Endodermal cell (in vitro differentiated cells): ENCODE data around the gene SNX17. TPM values are rescaled to one million over a fixed set of nuclear protein-coding genes. Genes with fewer than 3 reads are reported as not detected.

Source experiments
- DNase-seq: peaks from one replicate; pipeline ENCODE4 v3.0.0-alpha.2; 2017
- H3K27ac ChIP-seq: 2 replicates; pipeline ENCODE4 v1.5.1; 2013; ENCODE audit warnings: mild to moderate bottlenecking, low read depth, low read length, moderate library complexity
- H3K27me3 ChIP-seq: 2 replicates; pipeline ENCODE4 v1.6.1; 2013; ENCODE audit warnings: mild to moderate bottlenecking, low read length, moderate library complexity; ENCODE audit not compliant: insufficient read depth, control insufficient read depth, poor library complexity, severe bottlenecking
- H3K36me3 ChIP-seq: 2 replicates; pipeline ENCODE4 v1.7.0; 2013; ENCODE audit warnings: mild to moderate bottlenecking, low read length, moderate library complexity; ENCODE audit not compliant: control insufficient read depth, insufficient read depth
- H3K4me1 ChIP-seq: one replicate; pipeline ENCODE4 v1.7.0; 2013; ENCODE audit warnings: low read length; ENCODE audit not compliant: control insufficient read depth, insufficient read depth
- H3K4me3 ChIP-seq: 2 replicates; pipeline ENCODE4 v1.5.1; 2013; ENCODE audit warnings: mild to moderate bottlenecking, low read length, moderate library complexity
- H3K9ac ChIP-seq: 2 replicates; pipeline ENCODE4 v1.6.1; 2013; ENCODE audit warnings: mild to moderate bottlenecking, low read length, moderate library complexity; ENCODE audit not compliant: poor library complexity, severe bottlenecking; ENCODE audit errors: extremely low read depth
- H3K9me3 ChIP-seq: 2 replicates; pipeline ENCODE4 v1.6.1; 2013; ENCODE audit warnings: mild to moderate bottlenecking, low read length, moderate library complexity; ENCODE audit not compliant: control insufficient read depth
- H3K27ac Mint-ChIP-seq: 2 replicates; pipeline ENCODE4 v1.8.0; 2020; ENCODE audit warnings: mixed read lengths
- H3K27me3 Mint-ChIP-seq: 2 replicates; pipeline ENCODE4 v1.8.0; 2021; ENCODE audit warnings: mild to moderate bottlenecking, mixed read lengths; ENCODE audit not compliant: insufficient read depth
- H3K36me3 Mint-ChIP-seq: 2 replicates; pipeline ENCODE4 v1.8.0; 2020; ENCODE audit warnings: low read depth, mixed read lengths
- H3K4me1 Mint-ChIP-seq: 2 replicates; pipeline ENCODE4 v1.8.0; 2020; ENCODE audit warnings: mixed read lengths
- H3K4me3 Mint-ChIP-seq: 2 replicates; pipeline ENCODE4 v1.8.0; 2020; ENCODE audit warnings: mild to moderate bottlenecking, moderate library complexity, mixed read lengths
- H3K9me3 Mint-ChIP-seq: 2 replicates; pipeline ENCODE4 v1.8.0; 2020; ENCODE audit warnings: mild to moderate bottlenecking, mixed read lengths
- CTCF ChIP-seq: fragments of 200-600 bp; sonication (generic); conservative IDR thresholded peaks from 2 replicates; pipeline ENCODE4 v1.5.0; 2021; ENCODE audit warnings: antibody characterized with exemption, mild to moderate bottlenecking
- WGBS, 2 experiments: methylation state at CpG; one replicate each; pipeline versions ENCODE4 v1.1.5 to v1.1.7; 2013; ENCODE audit warnings: missing lambda C conversion rate in 2 of 2, mixed read lengths in 1 of 2; ENCODE audit not compliant: insufficient coverage in 1 of 2, insufficient read length in 1 of 2; 5-methylcytosine and 5-hydroxymethylcytosine counted together
- total RNA-seq, 2 donors: library from RNA; stranded (reverse); fragmentation: NEBNext Ultra II Directional in 1 of 2; extraction: Animal tissue kit (Norgen Biotek cat#: 25700) in 1 of 2; gene quantifications; 2 replicates in 1 of 2; 3 replicates in 1 of 2; pipeline ENCODE4 v1.2.1, GENCODE V29; 2021

Gene SNX17
- total RNA-seq, 2 donors from 2014 or later = 81.2 to 92.6 TPM

- Histone ChIP-seq H3K4me3 (peak overlapping the region; percentile 98), H3K27me3 (no peaks in the 10 kb centered on the region), H3K9ac (peak overlapping the region; percentile 85), H3K9me3 (no peaks in the 10 kb centered on the region), H3K27ac (peak overlapping the region; percentile 69), H3K4me1 (peaks cover 2% of the 10 kb centered on the region), H3K36me3 (peaks cover 56% of the 10 kb centered on the region)
- Mint-ChIP-seq H3K27me3 (no peaks in the 10 kb centered on the region), H3K27ac (peak overlapping the region; percentile 97), H3K4me3 (peak overlapping the region; percentile 92), H3K36me3 (peaks cover 56% of the 10 kb centered on the region), H3K4me1 (peaks cover 26% of the 10 kb centered on the region), H3K9me3 (no peaks in the 10 kb centered on the region)
- no peak for TF ChIP-seq CTCF
- no peak for DNase-seq
- WGBS, 2 experiments = 7 to 19% methylated on average over 8 to 18 of the region's 18 CpGs
Observed at GRCh38 chr2:27369471-27370025, 868 bp upstream of the SNX17 start.

- peaks cover 2% of the 10 kb centered on the region for H3K4me1 ChIP-seq
- peaks cover 26% of the 10 kb centered on the region for H3K4me1 Mint-ChIP-seq
- H3K4me3 Mint-ChIP-seq = peak overlapping the region; percentile 92
- no peak for TF ChIP-seq CTCF
- no peaks in the 10 kb centered on the region for H3K27me3 ChIP-seq
- peak overlapping the region; percentile 98 for H3K4me3 ChIP-seq
- no peaks in the 10 kb centered on the region for H3K9me3 ChIP-seq
- peaks cover 63% of the 10 kb centered on the region for H3K36me3 Mint-ChIP-seq
- WGBS, 2 experiments = 6 to 8% methylated on average over 29 to 46 of the region's 46 CpGs
- no peaks in the 10 kb centered on the region for H3K9me3 Mint-ChIP-seq
- no peaks in the 10 kb centered on the region for H3K27me3 Mint-ChIP-seq
- peak; percentile 66 for DNase-seq
- H3K27ac ChIP-seq = peak overlapping the region; percentile 52
- peak overlapping the region; percentile 94 for H3K27ac Mint-ChIP-seq
- H3K36me3 ChIP-seq = peaks cover 67% of the 10 kb centered on the region
- H3K9ac ChIP-seq = peak overlapping the region; percentile 94
Observed at GRCh38 chr2:27370816-27371620, 602 bp downstream of the SNX17 start.

- DNase-seq = no peak
- Histone ChIP-seq H3K27me3 (no peaks in the 10 kb centered on the region), H3K9me3 (no peaks in the 10 kb centered on the region), H3K4me3 (no peak overlapping the region), H3K4me1 (peaks cover 2% of the 10 kb centered on the region), H3K27ac (no peak overlapping the region), H3K9ac (no peak overlapping the region), H3K36me3 (peaks cover 68% of the 10 kb centered on the region)
- TF ChIP-seq CTCF = no peak
- Mint-ChIP-seq H3K27me3 (no peaks in the 10 kb centered on the region), H3K9me3 (no peaks in the 10 kb centered on the region), H3K4me3 (no peak overlapping the region), H3K27ac (peak overlapping the region; percentile 16), H3K36me3 (peaks cover 63% of the 10 kb centered on the region), H3K4me1 (peaks cover 26% of the 10 kb centered on the region)
- 92 to 93% methylated on average over 6 of the region's 6 CpGs for WGBS, 2 experiments
Observed at GRCh38 chr2:27372937-27373336, 2.5 kb downstream of the SNX17 start.
